Heart left ventricle (tissue), 13 donors: Measurements from ENCODE around the gene PUS3.

ENCODE experiments used
- CTCF ChIP-seq, 12 donors: fragments of 200-600 bp; sonication (generic) in 4 of 12; IDR thresholded peaks; one replicate each; pipeline versions ENCODE4 v1.5.0 to v1.8.0; 2018 to 2022; ENCODE audit warnings: antibody characterized with exemption in 12 of 12, mild to moderate bottlenecking in 5 of 12
- POLR2A ChIP-seq, 2 donors: fragments of 450-650 bp; IDR thresholded peaks; one replicate each; pipeline ENCODE4 v1.6.1; 2017; ENCODE audit warnings: antibody characterized with exemption in 2 of 2, mild to moderate bottlenecking in 2 of 2, moderate library complexity in 2 of 2
- donor health status: ischemic (EF 13 %, LVEDD 7.1; RV severe dilation, severe dysfunction).
- donor health status: DM: no; HTN: yes; CAD: no.
- donor health status: DM: no; HTN: no; CAD: no.
- donor health status: ischemic (EF 25% LVEDD 6.9; RV normal size, moderate dysfunction).
- donor health status: ischemic (EF 25% LVEDD 5.7; RV mildly dilated, moderate dysfunction).
- donor health status: ischemic (EF 35%, LVEDD 5.7; RV mildly dilated, moderate dysfunction).
- donor health status: nonischemic (EF 11% LVEDD 7.7; RV severe dilation, severe dysfunction).
- donor health status: DM: yes; HTN: yes; CAD: no.
- donor health status: PGD.
- donor health status: ischemic (EF 29% LVEDD 5.4; RV normal size, mild dysfunction).
- donor health status: nonischemic (EF 23%, LVEDD 6.1; RV moderate dilation, normal function).

- TF ChIP-seq CTCF (IDR thresholded peaks at IDR 0.05) (no peak), POLR2A (IDR thresholded peaks at IDR 0.05) (no peak)
These were observed 979 bp upstream of the PUS3 start, which contains the start of gene DDX25 for GRCh38 chr11:125903711-125904659.
